Body of pancreas (tissue), 4 donors: ENCODE results near the gene NFATC4. TPM values are rescaled to one million over a fixed set of nuclear protein-coding genes. Genes with fewer than 3 reads are reported as not detected.

ENCODE experiments used
- ATAC-seq: fragments of 150-250 bp; one replicate; pipeline ENCODE4 v1.9.1; 2016
- DNase-seq, 4 donors: peaks; one replicate each; pipeline ENCODE4 v3.0.0-alpha.2; 2019
- H3K27ac ChIP-seq, 4 donors: fragments of 200-600 bp; sonication (generic); 1 replicate in 3 of 4; 2 replicates in 1 of 4; pipeline versions ENCODE4 v1.5.1 to v1.6.1; 2016 to 2019; ENCODE audit warnings: mild to moderate bottlenecking in 1 of 4, mixed read lengths in 1 of 4, moderate library complexity in 1 of 4
- H3K27me3 ChIP-seq, 2 donors: fragments of 200-600 bp; sonication (generic); one replicate each; pipeline ENCODE4 v1.6.0; 2016; ENCODE audit warnings: mild to moderate bottlenecking in 1 of 2
- H3K36me3 ChIP-seq, 2 donors: fragments of 200-600 bp; sonication (generic); replicated peaks in 1 of 2; 2 replicates each; pipeline ENCODE4 v1.5.1; 2016; ENCODE audit warnings: low read depth in 2 of 2; ENCODE audit not compliant: insufficient read depth in 1 of 2
- H3K4me1 ChIP-seq: fragments of 200-600 bp; sonication (generic); one replicate; pipeline ENCODE4 v1.6.0; 2016
- H3K4me3 ChIP-seq, 2 donors: fragments of 200-600 bp; sonication (generic); 1 replicate in 1 of 2; 2 replicates in 1 of 2; pipeline ENCODE4 v1.5.1; 2016 to 2019
- H3K9me3 ChIP-seq, 3 donors: fragments of 200-600 bp; sonication (generic); 1 replicate in 2 of 3; 2 replicates in 1 of 3; pipeline ENCODE4 v1.5.1; 2016
- CTCF ChIP-seq, 7 experiments: fragments of 450-650 bp in 4 of 7; fragments of 200-600 bp in 3 of 7; sonication (generic) in 3 of 7; IDR thresholded peaks; one replicate each; pipeline ENCODE4 v1.5.1; 2016 to 2019; ENCODE audit warnings: antibody characterized with exemption in 7 of 7
- POLR2A ChIP-seq, 3 donors: fragments of 450-650 bp; IDR thresholded peaks; one replicate each; pipeline ENCODE4 v1.6.1; 2016; ENCODE audit warnings: antibody characterized with exemption in 3 of 3, mild to moderate bottlenecking in 2 of 3
- WGBS, 2 donors: methylation state at CpG; one replicate each; pipeline ENCODE4 v1.1.5; 2017; 5-methylcytosine and 5-hydroxymethylcytosine counted together
- intact Hi-C: fragments of 100-400 bp; cut with DNase I; formaldehyde crosslinking; loops from one replicate; pipeline ENCODE4 v1.15.1; 2023
- total RNA-seq, 2 donors: library from RNA; depleted of rRNA; stranded (reverse); fragments of >200 nt; gene quantifications; one replicate each; pipeline ENCODE4 v1.1.0, GENCODE V29; 2016

Gene NFATC4
- total RNA-seq, 2 donors from 2014 or later: 11.9 to 19.8 TPM

- no peak overlapping the region for H3K4me3 ChIP-seq
- H3K27ac ChIP-seq: no peak overlapping the region
- H3K9me3 ChIP-seq: no peaks in the 10 kb centered on the region
- intact Hi-C loops: no loop called here
- no peaks in the 10 kb centered on the region for H3K36me3 ChIP-seq
- DNase-seq (peak in 1 of 4 donors; percentile 50), ATAC-seq (peak; percentile 28)
- H3K27me3 ChIP-seq: no peaks in the 10 kb centered on the region
- TF ChIP-seq CTCF (IDR thresholded peaks at IDR 0.05) (no peak), POLR2A (IDR thresholded peaks at IDR 0.05) (no peak)
- peaks cover 42% of the 10 kb centered on the region for H3K4me1 ChIP-seq
- 29 to 38% methylated on average over 7 of the region's 7 CpGs for WGBS, 2 donors
Observed at GRCh38 chr14:24403294-24403998, 35.5 kb downstream of the NFATC4 start.

- Histone ChIP-seq H3K27ac (no peak overlapping the region), H3K4me1 (peaks cover 32% of the 10 kb centered on the region), H3K9me3 (no peaks in the 10 kb centered on the region), H3K4me3 (no peak overlapping the region), H3K36me3 (no peaks in the 10 kb centered on the region), H3K27me3 (no peaks in the 10 kb centered on the region)
- no peak for TF ChIP-seq POLR2A (IDR thresholded peaks at IDR 0.05)
- TF ChIP-seq CTCF (IDR thresholded peaks at IDR 0.05): no peak
- ATAC-seq (no peak), DNase-seq (no peak)
- intact Hi-C loops: no loop called here
- WGBS, 2 donors: 81 to 82% methylated on average over 4 of the region's 4 CpGs
Observed at GRCh38 chr14:24404814-24405213, 36.8 kb downstream of the NFATC4 start.

GRCh38 chr14:24406416-24406815 lies 38.4 kb downstream of the NFATC4 start:
- WGBS, 2 donors: 87 to 89% methylated on average over 6 of the region's 6 CpGs
- Histone ChIP-seq H3K36me3 (no peaks in the 10 kb centered on the region), H3K4me3 (no peak overlapping the region), H3K9me3 (no peaks in the 10 kb centered on the region), H3K4me1 (peaks cover 23% of the 10 kb centered on the region), H3K27ac (no peak overlapping the region), H3K27me3 (no peaks in the 10 kb centered on the region)
- ATAC-seq (no peak), DNase-seq (no peak)
- TF ChIP-seq CTCF (IDR thresholded peaks at IDR 0.05): no peak
- TF ChIP-seq POLR2A (IDR thresholded peaks at IDR 0.05): no peak
- intact Hi-C loops: no loop called here

- WGBS, 2 donors: 86 to 89% methylated on average over 3 to 18 of the region's 18 CpGs
- intact Hi-C loops: no loop called here
- H3K27me3 ChIP-seq: no peaks in the 10 kb centered on the region
- peaks cover 11% of the 10 kb centered on the region for H3K4me1 ChIP-seq
- no peak for TF ChIP-seq POLR2A (IDR thresholded peaks at IDR 0.05)
- no peak for TF ChIP-seq CTCF (IDR thresholded peaks at IDR 0.05)
- DNase-seq (no peak), ATAC-seq (no peak)
- no peaks in the 10 kb centered on the region for H3K36me3 ChIP-seq
- H3K4me3 ChIP-seq: no peak overlapping the region
- no peak overlapping the region for H3K27ac ChIP-seq
- no peaks in the 10 kb centered on the region for H3K9me3 ChIP-seq
Observed at GRCh38 chr14:24407608-24408325, 39.8 kb downstream of the NFATC4 start.
